HG02884 (cell line): Measurements from ENCODE around the gene GDF7.

Experiments used
- ATAC-seq: cut with Tn5 transposase; IDR thresholded peaks from one replicate; pipeline ENCODE4 v1.9.1; 2021; ENCODE audit warnings: mild to moderate bottlenecking, moderate library complexity; ENCODE audit not compliant: unreplicated experiment

Gene GDF7

GRCh38 chr2:20728114-20728758 is 61.3 kb downstream of the GDF7 start:
- ATAC-seq = no peak
